T-helper 2 cell (primary cell): ENCODE measurements around the gene PYGO1.
"Not testable (repeated sequence)": the region's sequence is repeated elsewhere in the genome, so short reads cannot be mapped to it uniquely, and the experiment has no call there.

Source experiments
- DNase-seq, 5 experiments: peaks; one replicate each; pipeline versions ENCODE4 v3.0.0 to v3.0.0-alpha.2; 2012 to 2022
- total RNA-seq, 2 donors: gene quantifications; one replicate each; lab custom pipeline; 2026; lab: John Stamatoyannopoulos, UW

Gene PYGO1
- 0 to 0.74 reads per million in 2 donors for total RNA-seq

- peak in 3 of 5 experiments; percentile 4 to 30 (median 16) for DNase-seq
Observed at GRCh38 chr15:55588070-55588814, at the start of gene PYGO1. Gene PYGO1 (minus strand): TSS chr15:55588345. CDS start chr15:55587883, 462 bp downstream.

GRCh38 chr15:55637086-55637485, 48.9 kb upstream of the PYGO1 start:
- DNase-seq, result no peak

- DNase-seq, result no peak
Observed at GRCh38 chr15:55633731-55634130, 45.6 kb upstream of the PYGO1 start.

- no peak for DNase-seq
Observed at GRCh38 chr15:55632434-55632833, 44.3 kb upstream of the PYGO1 start.

GRCh38 chr15:55630858-55631257, 42.7 kb upstream of the PYGO1 start:
- DNase-seq, result no peak

- no peak for DNase-seq
Observed at GRCh38 chr15:55628369-55628730, 40.2 kb upstream of the PYGO1 start.

- DNase-seq, result no peak
Observed at GRCh38 chr15:55627730-55628368, 39.7 kb upstream of the PYGO1 start.

- DNase-seq, result no peak
Observed at GRCh38 chr15:55619783-55620182, 31.6 kb upstream of the PYGO1 start.

GRCh38 chr15:55618387-55618786, 30.2 kb upstream of the PYGO1 start:
- no peak for DNase-seq

- no peak for DNase-seq
Observed at GRCh38 chr15:55615445-55615844, 27.3 kb upstream of the PYGO1 start.

GRCh38 chr15:55613727-55614126, 25.6 kb upstream of the PYGO1 start:
- no peak for DNase-seq

GRCh38 chr15:55606214-55606613, 18.1 kb upstream of the PYGO1 start:
- no peak for DNase-seq

GRCh38 chr15:55601374-55601773, 13.2 kb upstream of the PYGO1 start:
- DNase-seq, result no peak

- no peak for DNase-seq
Observed at GRCh38 chr15:55599439-55599838, 11.3 kb upstream of the PYGO1 start.

- not testable (repeated sequence) for DNase-seq
Observed at GRCh38 chr15:55593019-55593418, 4.9 kb upstream of the PYGO1 start.

GRCh38 chr15:55590788-55591187, 2.6 kb upstream of the PYGO1 start:
- DNase-seq, result peak in 1 of 5 experiments; percentile 26

- DNase-seq, result no peak
Observed at GRCh38 chr15:55589287-55589686, 1.1 kb upstream of the PYGO1 start.

- DNase-seq, result no peak
Observed at GRCh38 chr15:55588815-55589115, 620 bp upstream of the PYGO1 start.

GRCh38 chr15:55587321-55588069, 650 bp downstream of the PYGO1 start:
- DNase-seq, result peak in 1 of 5 experiments; percentile 15

GRCh38 chr15:55586808-55587207, 1.3 kb downstream of the PYGO1 start:
- no peak for DNase-seq

- no peak for DNase-seq
Observed at GRCh38 chr15:55576943-55577342, 11.2 kb downstream of the PYGO1 start.

- DNase-seq, result no peak
Observed at GRCh38 chr15:55574096-55574495, 14.0 kb downstream of the PYGO1 start.

GRCh38 chr15:55573224-55573623, 14.9 kb downstream of the PYGO1 start:
- no peak for DNase-seq
